HT1080 (cell line): ENCODE results near the gene ALKBH3. TPM values are rescaled to one million over a fixed set of nuclear protein-coding genes. Genes with fewer than 3 reads are reported as not detected.

Experiments
- DNase-seq: peaks from one replicate; pipeline ENCODE4 v3.0.0-alpha.2; 2015; ENCODE audit warnings: low read depth
- total RNA-seq: library from RNA; depleted of rRNA; stranded (reverse); fragments of >200 nt; shearing (Covaris generic); gene quantifications from 2 replicates; pipeline ENCODE4 v1.2.3, GENCODE V29; 2014

ALKBH3 gene
- total RNA-seq, 1 experiment from 2014 or later, result 43.6 TPM

- DNase-seq, result no peak
Observed at GRCh38 chr11:43921561-43922294, 41.1 kb downstream of the ALKBH3 start.

- no peak for DNase-seq
Observed at GRCh38 chr11:43922295-43922648, 41.6 kb downstream of the ALKBH3 start.

GRCh38 chr11:43922744-43923405 lies 42.2 kb downstream of the ALKBH3 start:
- DNase-seq, result no peak

GRCh38 chr11:43923406-43924111 lies 42.9 kb downstream of the ALKBH3 start:
- DNase-seq, result no peak

GRCh38 chr11:43924112-43924855 lies 43.7 kb downstream of the ALKBH3 start:
- DNase-seq, result no peak

GRCh38 chr11:43925063-43925931 lies 44.7 kb downstream of the ALKBH3 start:
- DNase-seq, result no peak

GRCh38 chr11:43925932-43926505 lies 45.4 kb downstream of the ALKBH3 start:
- no peak for DNase-seq

- DNase-seq, result no peak
Observed at GRCh38 chr11:43927070-43927469, 46.4 kb downstream of the ALKBH3 start.

- DNase-seq, result no peak
Observed at GRCh38 chr11:43927925-43928707, 47.5 kb downstream of the ALKBH3 start.

GRCh38 chr11:43928721-43929120 lies 48.1 kb downstream of the ALKBH3 start:
- no peak for DNase-seq

- DNase-seq, result peak; percentile 40
Observed at GRCh38 chr11:43930868-43931716, 50.5 kb downstream of the ALKBH3 start.

- no peak for DNase-seq
Observed at GRCh38 chr11:43931717-43932039, 51.0 kb downstream of the ALKBH3 start.

GRCh38 chr11:43933226-43933607 lies 52.6 kb downstream of the ALKBH3 start:
- no peak for DNase-seq

GRCh38 chr11:43933608-43934551 lies 53.2 kb downstream of the ALKBH3 start:
- DNase-seq, result peak; percentile 36

GRCh38 chr11:43934601-43935423 lies 54.2 kb downstream of the ALKBH3 start:
- no peak for DNase-seq

GRCh38 chr11:43935424-43935979 lies 54.9 kb downstream of the ALKBH3 start:
- DNase-seq, result no peak
